A549 treated with Hydrocortisone at 1 μM for 4 hours (cell line): ENCODE data around the gene IDS. TPM values are rescaled to one million over a fixed set of nuclear protein-coding genes. Genes with fewer than 3 reads are reported as not detected.

Experiments
- total RNA-seq: library from RNA; stranded (reverse); fragments of 200-300 nt; extraction: Qiagen RNA extraction; gene quantifications from 5 replicates; pipeline ENCODE4 v1.2.3, GENCODE V29; 2022

IDS gene, protein sequence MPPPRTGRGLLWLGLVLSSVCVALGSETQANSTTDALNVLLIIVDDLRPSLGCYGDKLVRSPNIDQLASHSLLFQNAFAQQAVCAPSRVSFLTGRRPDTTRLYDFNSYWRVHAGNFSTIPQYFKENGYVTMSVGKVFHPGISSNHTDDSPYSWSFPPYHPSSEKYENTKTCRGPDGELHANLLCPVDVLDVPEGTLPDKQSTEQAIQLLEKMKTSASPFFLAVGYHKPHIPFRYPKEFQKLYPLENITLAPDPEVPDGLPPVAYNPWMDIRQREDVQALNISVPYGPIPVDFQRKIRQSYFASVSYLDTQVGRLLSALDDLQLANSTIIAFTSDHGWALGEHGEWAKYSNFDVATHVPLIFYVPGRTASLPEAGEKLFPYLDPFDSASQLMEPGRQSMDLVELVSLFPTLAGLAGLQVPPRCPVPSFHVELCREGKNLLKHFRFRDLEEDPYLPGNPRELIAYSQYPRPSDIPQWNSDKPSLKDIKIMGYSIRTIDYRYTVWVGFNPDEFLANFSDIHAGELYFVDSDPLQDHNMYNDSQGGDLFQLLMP
- 91.2 to 99.9 TPM (median 95.5 TPM) in 5 replicates for total RNA-seq

DNA sequence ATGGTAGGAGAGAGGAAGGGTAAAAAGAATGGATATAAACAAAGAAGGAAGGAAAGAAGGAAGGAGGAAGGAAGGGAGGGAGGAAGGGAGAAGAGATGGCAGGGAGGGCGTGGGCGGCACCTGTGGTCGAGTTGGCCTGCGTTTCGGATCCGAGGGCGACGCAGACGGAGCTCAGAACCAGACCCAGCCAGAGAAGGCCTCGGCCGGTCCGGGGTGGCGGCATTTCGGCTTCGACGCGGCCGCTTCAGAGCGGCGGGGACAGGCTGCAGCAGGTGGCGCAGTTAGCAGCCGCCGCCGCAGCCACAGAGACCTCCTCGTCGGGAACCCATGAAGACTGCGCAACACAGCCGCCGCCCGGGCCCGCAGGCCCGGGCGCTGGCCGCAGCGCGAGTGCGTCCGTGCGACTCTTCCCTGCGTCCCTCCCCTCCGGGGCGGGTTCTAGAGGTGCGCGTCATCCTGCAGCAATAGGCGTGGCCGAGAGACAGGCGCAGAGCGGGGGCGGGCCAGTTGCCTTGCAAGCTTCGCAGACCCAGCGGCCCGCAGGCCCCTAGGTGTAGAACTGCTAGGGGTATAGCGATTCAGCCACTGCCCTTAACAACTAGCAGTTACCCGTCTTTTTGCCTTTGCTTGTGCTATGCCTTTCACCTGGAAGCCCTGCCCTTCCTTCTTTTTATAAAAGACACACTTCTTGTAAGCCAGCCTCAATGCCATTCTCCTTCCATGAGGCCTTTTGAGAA lies at the start of gene IDS:
Gene IDS, minus strand, starts transcription at position 392 of the 737 bp plus-strand sequence. Its CDS starts 169 bp downstream, at position 223.

DNA sequence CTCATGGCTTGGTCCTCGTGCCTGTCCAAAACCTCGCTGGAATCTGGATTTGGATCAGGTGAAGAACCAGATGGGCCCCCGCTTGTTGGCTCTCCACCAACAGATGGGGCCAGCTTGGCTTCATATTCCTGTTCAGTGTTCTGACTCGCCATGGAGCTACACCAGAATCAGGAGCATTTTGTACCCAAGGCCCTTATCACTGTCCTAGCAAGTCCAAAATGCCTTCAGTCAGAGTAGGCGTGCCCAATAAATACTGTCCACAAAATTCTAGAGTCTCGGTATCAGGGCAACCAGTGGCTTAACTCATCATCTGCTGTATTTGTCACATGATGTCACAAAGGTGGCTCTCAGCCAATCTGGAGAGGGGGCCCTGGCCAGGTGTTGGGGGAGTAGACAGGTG lies 44.6 kb upstream of the IDS start, which contains the start of gene HSFX3:
Gene HSFX3, minus strand, starts transcription at position 224 of the 400 bp plus-strand sequence. Its CDS starts 72 bp downstream, at position 152.

GRCh38 chrX:149540621-149541520 lies 35.8 kb upstream of the IDS start, which contains the start of gene EOLA1:
Gene EOLA1, plus strand, starts transcription at chrX:149541012. Its CDS starts 4,619 bp downstream, at chrX:149545631.

Other genes with a start within 250 kb of the IDS start
- 19.1 to 22.1 TPM (median 20.9 TPM) in 5 replicates for gene EOLA1, start 35.7 kb upstream of the IDS start, total RNA-seq
- gene HSFX3, start 44.6 kb upstream of the IDS start, total RNA-seq = not detected in 5 replicates
- gene MAGEA9B, start 82.2 kb upstream of the IDS start, total RNA-seq = not detected in 5 replicates
- 0.08 to 0.24 TPM (median 0.14 TPM) in 4 of 5 replicates, not detected in the other for gene HSFX2, start 90.0 kb upstream of the IDS start, total RNA-seq
- gene TMEM185A, start 126.5 kb upstream of the IDS start, total RNA-seq = 23.1 to 29.7 TPM (median 28.2 TPM) in 5 replicates
- gene MAGEA11, start 206.8 kb upstream of the IDS start, total RNA-seq = 0.06 TPM in 1 of 5 replicates, not detected in the others